ENCODE measurements around the gene ARHGAP15.

- TF ChIP-seq CTCF (IDR thresholded peaks at IDR 0.05; ENCODE audit: insufficient read depth, low read length) (no peak), POLR2AphosphoS5 (IDR thresholded peaks at IDR 0.05; ENCODE audit: low read depth) (no peak)
Observed at GRCh38 chr2:143594745-143595144, 465.5 kb downstream of the ARHGAP15 start.

Data from HL-60 (cell line).